ENCODE results near the gene IDH3A.
"Not testable (repeated sequence)": the region's sequence is repeated elsewhere in the genome, so short reads cannot be mapped to it uniquely, and the experiment has no call there.

Gene IDH3A

GRCh38 chr15:78129751-78130287 is 19.3 kb upstream of the IDH3A start:
- no peak for DNase-seq

- DNase-seq, result peak in 1 of 2 donors; percentile 42
Measured at GRCh38 chr15:78130466-78131294, 18.5 kb upstream of the IDH3A start.

- DNase-seq, result peak; percentile 75 to 81
Measured at GRCh38 chr15:78131295-78132061, 17.7 kb upstream of the IDH3A start, which contains the start of gene CIB2. TSS of gene CIB2 (minus strand) at chr15:78131445. CDS start at chr15:78131215, 230 bp downstream.

GRCh38 chr15:78133801-78134200 is 15.4 kb upstream of the IDH3A start:
- no peak for DNase-seq

- no peak for DNase-seq
Measured at GRCh38 chr15:78139578-78139977, 9.6 kb upstream of the IDH3A start.

GRCh38 chr15:78140292-78140691 is 8.9 kb upstream of the IDH3A start:
- DNase-seq, result no peak

- no peak for DNase-seq
Measured at GRCh38 chr15:78142332-78142731, 6.8 kb upstream of the IDH3A start.

GRCh38 chr15:78146425-78147154 is 2.6 kb upstream of the IDH3A start:
- no peak for DNase-seq

GRCh38 chr15:78147566-78147965 is 1.6 kb upstream of the IDH3A start:
- DNase-seq, result no peak

- DNase-seq, result no peak
Measured at GRCh38 chr15:78148392-78149067, 632 bp upstream of the IDH3A start.

GRCh38 chr15:78149805-78150751 is 916 bp downstream of the IDH3A start:
- no peak for DNase-seq

- DNase-seq, result not testable (repeated sequence)
Measured at GRCh38 chr15:78151075-78151474, 1.9 kb downstream of the IDH3A start.

GRCh38 chr15:78154955-78155354 is 5.8 kb downstream of the IDH3A start:
- no peak for DNase-seq

GRCh38 chr15:78155355-78155939 is 6.3 kb downstream of the IDH3A start:
- DNase-seq, result no peak

- no peak for DNase-seq
Measured at GRCh38 chr15:78156653-78157052, 7.5 kb downstream of the IDH3A start.

- DNase-seq, result no peak
Measured at GRCh38 chr15:78157203-78157602, 8.0 kb downstream of the IDH3A start.

GRCh38 chr15:78159395-78159794 is 10.2 kb downstream of the IDH3A start:
- no peak for DNase-seq

GRCh38 chr15:78162038-78162437 is 12.9 kb downstream of the IDH3A start:
- DNase-seq, result no peak

- DNase-seq, result no peak
Measured at GRCh38 chr15:78164010-78164409, 14.8 kb downstream of the IDH3A start.

- DNase-seq, result peak in 1 of 2 donors; percentile 47
Measured at GRCh38 chr15:78167227-78167888, 18.2 kb downstream of the IDH3A start.

All from CD4-positive, alpha-beta T cell treated with Interleukin-4 for 1 hour (primary cell).